Vagina (tissue), 2 donors: Measurements from ENCODE around the gene CDC73. TPM values are rescaled to one million over a fixed set of nuclear protein-coding genes. Genes with fewer than 3 reads are reported as not detected.
"Not testable (repeated sequence)": the region's sequence is repeated elsewhere in the genome, so short reads cannot be mapped to it uniquely, and the experiment has no call there.

Source experiments
- DNase-seq, 2 donors: peaks; one replicate each; pipeline ENCODE4 v3.0.0-alpha.2; 2017; ENCODE audit errors: extremely low spot score in 2 of 2
- H3K27ac ChIP-seq: fragments of 200-600 bp; sonication (generic); one replicate; pipeline ENCODE4 v1.5.1; 2019
- H3K27me3 ChIP-seq: fragments of 200-600 bp; sonication (generic); one replicate; pipeline ENCODE4 v1.5.1; 2019
- H3K36me3 ChIP-seq, 2 donors: fragments of 200-600 bp; sonication (generic); one replicate each; pipeline ENCODE4 v1.5.1; 2017 to 2019
- H3K4me1 ChIP-seq: fragments of 200-600 bp; sonication (generic); one replicate; pipeline ENCODE4 v1.5.1; 2019
- H3K4me3 ChIP-seq, 2 donors: fragments of 200-600 bp; sonication (generic); 1 replicate in 1 of 2; 2 replicates in 1 of 2; pipeline ENCODE4 v1.5.1; 2016 to 2019
- H3K9me3 ChIP-seq: fragments of 200-600 bp; sonication (generic); one replicate; pipeline ENCODE4 v1.5.1; 2019
- POLR2A ChIP-seq, 2 donors: fragments of 450-650 bp; IDR thresholded peaks; one replicate each; pipeline ENCODE4 v1.6.1; 2017; ENCODE audit warnings: antibody characterized with exemption in 2 of 2, mild to moderate bottlenecking in 2 of 2, moderate library complexity in 2 of 2
- POLR2AphosphoS5 ChIP-seq, 2 donors: sonication (generic); formaldehyde crosslinking; IDR thresholded peaks; one replicate each; pipeline ENCODE4 v1.9.0; 2017; ENCODE audit warnings: antibody characterized with exemption in 2 of 2, mild to moderate bottlenecking in 2 of 2, low read depth in 1 of 2; ENCODE audit not compliant: insufficient read depth in 1 of 2
- intact Hi-C: fragments of 100-400 bp; cut with DNase I; formaldehyde crosslinking; loops from one replicate; pipeline ENCODE4 v1.15.1; 2023
- total RNA-seq: library from RNA; depleted of rRNA; stranded (reverse); fragments of >200 nt; gene quantifications from one replicate; pipeline ENCODE4 v1.2.3, GENCODE V29; 2016
- TF ChIP-seq, protein P1 (sequence below), 3 experiments: fragments of 450-650 bp in 2 of 3; fragments of 200-600 bp in 1 of 3; sonication (generic) in 1 of 3; IDR thresholded peaks; one replicate each; pipeline ENCODE4 v1.5.1; 2017 to 2019; ENCODE audit warnings: antibody characterized with exemption in 3 of 3, mild to moderate bottlenecking in 2 of 3, moderate library complexity in 2 of 3

The CDC73 gene
- total RNA-seq, 1 donor from 2014 or later: 28.5 TPM

DNA sequence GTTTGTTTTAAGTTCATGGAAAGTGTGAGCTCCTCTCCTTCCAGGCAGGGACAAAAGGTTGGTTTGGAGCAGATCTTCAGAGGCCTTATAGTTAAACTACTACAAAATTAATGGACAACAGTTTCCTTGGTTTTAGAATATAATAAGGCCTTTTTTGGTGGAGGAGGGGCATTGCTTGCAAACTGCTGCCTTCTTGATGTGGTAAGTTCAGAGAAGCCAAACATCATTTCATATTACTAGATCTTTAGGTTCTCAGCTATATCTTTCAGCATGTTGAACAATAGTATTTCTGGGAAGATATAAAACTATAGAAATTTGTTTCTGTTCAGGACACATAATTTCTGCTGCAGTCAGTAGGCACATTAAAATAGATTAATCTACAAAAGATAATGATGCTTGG, 162.4 kb downstream of the CDC73 start:
- TF ChIP-seq, protein P1, sequence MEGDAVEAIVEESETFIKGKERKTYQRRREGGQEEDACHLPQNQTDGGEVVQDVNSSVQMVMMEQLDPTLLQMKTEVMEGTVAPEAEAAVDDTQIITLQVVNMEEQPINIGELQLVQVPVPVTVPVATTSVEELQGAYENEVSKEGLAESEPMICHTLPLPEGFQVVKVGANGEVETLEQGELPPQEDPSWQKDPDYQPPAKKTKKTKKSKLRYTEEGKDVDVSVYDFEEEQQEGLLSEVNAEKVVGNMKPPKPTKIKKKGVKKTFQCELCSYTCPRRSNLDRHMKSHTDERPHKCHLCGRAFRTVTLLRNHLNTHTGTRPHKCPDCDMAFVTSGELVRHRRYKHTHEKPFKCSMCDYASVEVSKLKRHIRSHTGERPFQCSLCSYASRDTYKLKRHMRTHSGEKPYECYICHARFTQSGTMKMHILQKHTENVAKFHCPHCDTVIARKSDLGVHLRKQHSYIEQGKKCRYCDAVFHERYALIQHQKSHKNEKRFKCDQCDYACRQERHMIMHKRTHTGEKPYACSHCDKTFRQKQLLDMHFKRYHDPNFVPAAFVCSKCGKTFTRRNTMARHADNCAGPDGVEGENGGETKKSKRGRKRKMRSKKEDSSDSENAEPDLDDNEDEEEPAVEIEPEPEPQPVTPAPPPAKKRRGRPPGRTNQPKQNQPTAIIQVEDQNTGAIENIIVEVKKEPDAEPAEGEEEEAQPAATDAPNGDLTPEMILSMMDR (IDR thresholded peaks at IDR 0.05): no peak
- TF ChIP-seq POLR2AphosphoS5 (IDR thresholded peaks at IDR 0.05; ENCODE audit: insufficient read depth in 1 of 2, low read depth in 1 of 2): no peak
- no peak for TF ChIP-seq POLR2A (IDR thresholded peaks at IDR 0.05)
- Histone ChIP-seq H3K4me3 (no peak overlapping the region), H3K27ac (no peak overlapping the region), H3K36me3 (no peaks in the 10 kb centered on the region), H3K4me1 (no peaks in the 10 kb centered on the region), H3K27me3 (no peaks in the 10 kb centered on the region), H3K9me3 (no peaks in the 10 kb centered on the region)
- intact Hi-C loops: no loop called here
- DNase-seq: no peak

DNA sequence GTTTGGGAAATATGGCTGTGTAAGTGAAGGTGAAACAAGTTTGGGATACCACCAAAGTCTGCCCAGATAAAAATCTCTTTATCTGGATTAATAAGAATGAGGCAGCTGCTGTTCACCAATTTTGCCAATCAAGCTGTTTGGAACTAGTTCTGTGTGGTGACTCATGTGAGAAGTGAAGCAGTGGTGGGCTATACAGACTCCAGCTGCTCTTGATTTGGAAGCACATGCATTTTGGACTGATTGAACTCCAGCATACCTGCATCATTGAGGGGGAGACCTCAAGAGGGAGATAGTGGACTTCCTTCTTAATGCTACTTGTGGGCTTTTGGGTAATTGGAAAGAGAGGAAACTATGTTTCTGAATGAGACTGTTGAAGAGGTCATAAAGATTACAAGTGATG, 163.8 kb downstream of the CDC73 start:
- Histone ChIP-seq H3K27ac (no peak overlapping the region), H3K4me1 (no peaks in the 10 kb centered on the region), H3K9me3 (no peaks in the 10 kb centered on the region), H3K27me3 (no peaks in the 10 kb centered on the region), H3K36me3 (no peaks in the 10 kb centered on the region), H3K4me3 (no peak overlapping the region)
- no peak for DNase-seq
- TF ChIP-seq POLR2AphosphoS5 (IDR thresholded peaks at IDR 0.05; ENCODE audit: insufficient read depth in 1 of 2, low read depth in 1 of 2): no peak
- no peak for TF ChIP-seq POLR2A (IDR thresholded peaks at IDR 0.05)
- TF ChIP-seq, protein P1 (IDR thresholded peaks at IDR 0.05): no peak
- intact Hi-C loops: no loop called here

DNA sequence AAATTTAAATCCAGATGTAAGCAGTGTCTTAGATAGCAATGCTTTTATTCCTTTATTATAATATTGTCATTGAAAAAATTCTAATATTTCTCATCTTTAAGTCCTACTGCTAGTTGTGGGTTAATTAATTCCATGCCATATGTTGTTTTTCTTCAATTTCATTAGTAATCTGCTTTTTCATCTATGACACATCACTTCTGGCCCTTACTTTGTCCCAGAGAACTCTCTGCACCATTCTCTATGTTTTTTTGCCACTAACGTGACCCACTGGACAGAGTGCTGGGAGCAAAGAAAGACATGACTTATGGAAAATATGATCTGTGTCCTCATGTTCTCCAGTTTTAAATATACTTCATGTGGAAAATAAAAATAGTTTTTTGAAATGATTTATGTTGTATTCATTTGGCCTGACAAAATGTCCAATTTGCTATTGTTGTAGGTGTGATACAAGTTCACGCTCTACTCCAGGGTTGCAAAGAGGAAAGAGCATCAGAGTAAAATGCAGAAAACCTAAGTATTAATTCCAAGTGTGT, 166.8 kb downstream of the CDC73 start:
- H3K9me3 ChIP-seq, H3K27me3 ChIP-seq, H3K4me1 ChIP-seq, H3K36me3 ChIP-seq, intact Hi-C loops, DNase-seq, H3K4me3 ChIP-seq, H3K27ac ChIP-seq: not testable (repeated sequence)

DNA sequence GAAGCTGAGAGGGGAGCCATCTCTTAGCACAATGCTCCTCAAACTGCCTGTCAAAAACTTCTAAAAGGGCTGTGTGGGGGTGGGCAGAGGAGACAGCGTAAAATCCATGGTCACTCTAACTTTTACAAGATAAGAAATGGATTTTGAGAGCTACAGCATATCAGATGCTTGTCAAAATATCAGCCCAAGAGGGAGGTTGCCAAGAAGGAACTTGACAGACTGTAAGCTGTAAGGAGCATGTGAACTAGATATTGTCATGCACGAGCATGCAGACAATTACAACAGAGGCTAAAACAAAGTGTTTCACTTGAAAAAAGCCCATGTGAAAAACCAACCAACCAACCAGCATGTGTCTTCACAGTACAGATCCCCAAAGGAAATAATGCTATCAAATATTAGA, 171.9 kb downstream of the CDC73 start:
- intact Hi-C loops: no loop called here
- DNase-seq: no peak
- no peaks in the 10 kb centered on the region for H3K36me3 ChIP-seq
- H3K9me3 ChIP-seq: no peaks in the 10 kb centered on the region
- TF ChIP-seq, protein P1 (IDR thresholded peaks at IDR 0.05): no peak
- TF ChIP-seq POLR2AphosphoS5 (IDR thresholded peaks at IDR 0.05; ENCODE audit: insufficient read depth in 1 of 2, low read depth in 1 of 2): no peak
- TF ChIP-seq POLR2A (IDR thresholded peaks at IDR 0.05): no peak
- H3K27me3 ChIP-seq: no peaks in the 10 kb centered on the region
- no peak overlapping the region for H3K27ac ChIP-seq
- H3K4me1 ChIP-seq: no peaks in the 10 kb centered on the region
- no peak overlapping the region for H3K4me3 ChIP-seq

DNA sequence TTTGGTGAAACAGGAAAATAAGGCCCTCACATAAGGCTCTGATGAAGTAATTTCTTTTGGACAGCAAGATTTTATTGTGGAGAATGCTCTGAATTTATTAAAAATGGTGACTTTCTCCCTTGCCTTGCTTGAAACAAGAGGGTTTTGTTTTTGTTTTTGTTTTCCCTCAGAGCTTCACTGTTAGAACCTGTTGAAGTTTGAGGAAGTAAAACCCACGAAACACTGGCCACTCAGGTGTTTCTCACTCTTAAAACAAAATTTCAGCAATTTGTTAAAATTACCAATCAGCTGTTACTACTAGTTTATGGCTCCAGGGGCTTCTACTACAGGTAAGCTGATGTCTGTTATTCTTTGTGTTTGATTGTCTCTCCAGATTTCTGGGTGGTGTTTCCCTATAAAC, 177.2 kb downstream of the CDC73 start:
- DNase-seq: no peak
- H3K9me3 ChIP-seq: no peaks in the 10 kb centered on the region
- H3K36me3 ChIP-seq: no peaks in the 10 kb centered on the region
- no peaks in the 10 kb centered on the region for H3K27me3 ChIP-seq
- intact Hi-C loops: no loop called here
- H3K27ac ChIP-seq: no peak overlapping the region
- H3K4me3 ChIP-seq: no peak overlapping the region
- H3K4me1 ChIP-seq: no peaks in the 10 kb centered on the region
- TF ChIP-seq, protein P1 (IDR thresholded peaks at IDR 0.05): no peak

DNA sequence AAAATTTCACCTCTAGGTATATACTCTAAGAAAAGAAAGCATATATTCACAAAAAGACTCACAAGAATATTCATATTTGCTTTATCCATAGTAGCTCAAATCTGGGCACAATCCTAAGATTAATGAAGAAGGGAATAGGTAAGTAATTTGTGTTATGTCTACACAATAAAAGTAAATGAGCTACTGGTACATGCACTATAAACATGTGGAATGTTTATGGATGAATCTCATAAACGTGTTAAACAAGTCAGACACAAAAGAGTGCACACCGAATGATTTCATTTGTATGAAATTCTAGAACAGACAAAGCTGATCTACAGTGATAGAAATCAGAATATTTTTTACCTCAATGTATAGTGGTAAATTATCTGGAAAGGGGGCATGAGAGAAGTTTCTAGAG, 179.9 kb downstream of the CDC73 start:
- no peaks in the 10 kb centered on the region for H3K36me3 ChIP-seq
- TF ChIP-seq, protein P1 (IDR thresholded peaks at IDR 0.05): no peak
- no peak for TF ChIP-seq POLR2AphosphoS5 (IDR thresholded peaks at IDR 0.05; ENCODE audit: insufficient read depth in 1 of 2, low read depth in 1 of 2)
- no peak for TF ChIP-seq POLR2A (IDR thresholded peaks at IDR 0.05)
- intact Hi-C loops: no loop called here

More for the DNA sequence above, 179.9 kb downstream of the CDC73 start:
- Histone ChIP-seq H3K27ac (no peak overlapping the region), H3K4me1 (no peaks in the 10 kb centered on the region), H3K9me3 (no peaks in the 10 kb centered on the region), H3K4me3 (no peak overlapping the region), H3K27me3 (no peaks in the 10 kb centered on the region)
- no peak for DNase-seq
